RWPE2 (cell line): ENCODE measurements around the gene IQCE.

ENCODE experiments used
- ATAC-seq: fragments of 200-7000 bp; cut with Tn5 transposase; 3 replicates; pipeline ENCODE4 v1.9.1; 2021; ENCODE audit warnings: low read depth
- DNase-seq: peaks from one replicate; pipeline ENCODE4 v3.0.0-alpha.2; 2020; ENCODE audit warnings: low spot score
- H3K27ac ChIP-seq: fragments of 450-650 bp; 2 replicates; pipeline ENCODE4 v1.5.1; 2017; ENCODE audit warnings: mild to moderate bottlenecking; ENCODE audit not compliant: poor library complexity, severe bottlenecking
- H3K27me3 ChIP-seq: fragments of 250-450 bp; sonication (Bioruptor Pico); 2 replicates; pipeline ENCODE4 v1.5.1; 2021; ENCODE audit warnings: mild to moderate bottlenecking, moderate library complexity; ENCODE audit not compliant: insufficient read depth, poor library complexity, severe bottlenecking
- H3K36me3 ChIP-seq: fragments of 250-450 bp; sonication (Bioruptor Pico); 2 replicates; pipeline ENCODE4 v1.5.1; 2020; ENCODE audit warnings: low read depth, mild to moderate bottlenecking, moderate library complexity
- H3K4me1 ChIP-seq: fragments of 250-450 bp; sonication (Bioruptor Pico); 2 replicates; pipeline ENCODE4 v1.5.1; 2021; ENCODE audit warnings: mild to moderate bottlenecking, moderate library complexity; ENCODE audit not compliant: insufficient read depth, poor library complexity, severe bottlenecking
- H3K4me3 ChIP-seq: fragments of 250-450 bp; sonication (Bioruptor Pico); 2 replicates; pipeline ENCODE4 v1.5.1; 2021; ENCODE audit warnings: mild to moderate bottlenecking, moderate library complexity; ENCODE audit not compliant: severe bottlenecking
- H3K9me3 ChIP-seq: fragments of 250-450 bp; sonication (Bioruptor Pico); 2 replicates; pipeline ENCODE4 v1.5.1; 2021; ENCODE audit warnings: mild to moderate bottlenecking, moderate library complexity; ENCODE audit not compliant: severe bottlenecking
- CTCF ChIP-seq: fragments of 450-650 bp; IDR thresholded peaks from one replicate; pipeline ENCODE4 v1.5.1; 2017; ENCODE audit warnings: mild to moderate bottlenecking, moderate library complexity; ENCODE audit not compliant: poor library complexity, severe bottlenecking

Gene IQCE

GRCh38 chr7:2546776-2547586 is 11.8 kb upstream of the IQCE start:
- Histone ChIP-seq H3K4me1 (no peaks in the 10 kb centered on the region), H3K36me3 (peaks cover 46% of the 10 kb centered on the region)
- no peak for ATAC-seq

GRCh38 chr7:2551418-2551817 is 7.4 kb upstream of the IQCE start:
- no peaks in the 10 kb centered on the region for H3K27me3 ChIP-seq
- no peak overlapping the region for H3K4me3 ChIP-seq
- DNase-seq (no peak), ATAC-seq (no peak)
- H3K9me3 ChIP-seq: no peaks in the 10 kb centered on the region
- H3K36me3 ChIP-seq: peaks cover 40% of the 10 kb centered on the region
- no peak overlapping the region for H3K27ac ChIP-seq
- TF ChIP-seq CTCF: no peak
- peaks cover 4% of the 10 kb centered on the region for H3K4me1 ChIP-seq

More at GRCh38 chr7:2546776-2547586, 11.8 kb upstream of the IQCE start:
- no peaks in the 10 kb centered on the region for H3K9me3 ChIP-seq
- no peak for TF ChIP-seq CTCF
- H3K27me3 ChIP-seq: no peaks in the 10 kb centered on the region
- no peak for DNase-seq
- no peak overlapping the region for H3K27ac ChIP-seq
- H3K4me3 ChIP-seq: no peak overlapping the region

GRCh38 chr7:2553108-2553507 is 5.7 kb upstream of the IQCE start:
- TF ChIP-seq CTCF: no peak
- no peak for DNase-seq
- Histone ChIP-seq H3K27me3 (no peaks in the 10 kb centered on the region), H3K4me1 (peaks cover 4% of the 10 kb centered on the region), H3K27ac (peak overlapping the region; percentile 79), H3K9me3 (no peaks in the 10 kb centered on the region), H3K4me3 (no peak overlapping the region), H3K36me3 (peaks cover 31% of the 10 kb centered on the region)
- ATAC-seq: no peak

- ATAC-seq: peak; percentile 30
- H3K36me3 ChIP-seq: peaks cover 26% of the 10 kb centered on the region
- peak overlapping the region; percentile 79 for H3K27ac ChIP-seq
- H3K4me3 ChIP-seq: peak overlapping the region; percentile 81
- H3K9me3 ChIP-seq: no peaks in the 10 kb centered on the region
- H3K4me1 ChIP-seq: peaks cover 4% of the 10 kb centered on the region
- H3K27me3 ChIP-seq: no peaks in the 10 kb centered on the region
- no peak for TF ChIP-seq CTCF
- DNase-seq: no peak
These were observed 4.8 kb upstream of the IQCE start for GRCh38 chr7:2553831-2554581.

- no peak for TF ChIP-seq CTCF
- Histone ChIP-seq H3K4me1 (peaks cover 4% of the 10 kb centered on the region), H3K36me3 (peaks cover 19% of the 10 kb centered on the region), H3K27ac (peak overlapping the region; percentile 79), H3K4me3 (peak overlapping the region; percentile 81), H3K27me3 (no peaks in the 10 kb centered on the region), H3K9me3 (no peaks in the 10 kb centered on the region)
- ATAC-seq (peak; percentile 2; the same call in 1 of the 3 replicates), DNase-seq (peak; percentile 32)
These were observed 4.1 kb upstream of the IQCE start for GRCh38 chr7:2554661-2555111.
